ENCODE measurements around the gene USP20.

Gene USP20

GRCh38 chr9:129908906-129909305, 73.6 kb downstream of the USP20 start:
- in situ Hi-C loops (cut with MboI; ENCODE audit: low sequenced_read_pairs, unreplicated experiment), result no loop called here
- no peak for TF ChIP-seq CTCF (IDR thresholded peaks at IDR 0.05; ENCODE audit: borderline replicate concordance, control extremely low read depth, extremely low read depth, insufficient read depth, missing control alignments)
- no peak for DNase-seq (ENCODE audit: low spot score)

GRCh38 chr9:129909851-129910250, 74.6 kb downstream of the USP20 start:
- no peak for DNase-seq (ENCODE audit: low spot score)
- in situ Hi-C loops (cut with MboI; ENCODE audit: low sequenced_read_pairs, unreplicated experiment), result no loop called here
- no peak for TF ChIP-seq CTCF (IDR thresholded peaks at IDR 0.05; ENCODE audit: borderline replicate concordance, control extremely low read depth, extremely low read depth, insufficient read depth, missing control alignments)

GRCh38 chr9:129910628-129911567, 75.6 kb downstream of the USP20 start:
- no peak for DNase-seq (ENCODE audit: low spot score)
- TF ChIP-seq CTCF (IDR thresholded peaks at IDR 0.05; ENCODE audit: borderline replicate concordance, control extremely low read depth, extremely low read depth, insufficient read depth, missing control alignments), result no peak
- in situ Hi-C loops (cut with MboI; ENCODE audit: low sequenced_read_pairs, unreplicated experiment), result no loop called here

GRCh38 chr9:129914051-129914450, 78.8 kb downstream of the USP20 start:
- TF ChIP-seq CTCF (IDR thresholded peaks at IDR 0.05; ENCODE audit: borderline replicate concordance, control extremely low read depth, extremely low read depth, insufficient read depth, missing control alignments), result no peak
- DNase-seq (ENCODE audit: low spot score), result no peak
- in situ Hi-C loops (cut with MboI; ENCODE audit: low sequenced_read_pairs, unreplicated experiment), result no loop called here

GRCh38 chr9:129916707-129917106, 81.4 kb downstream of the USP20 start:
- no peak for DNase-seq (ENCODE audit: low spot score)
- TF ChIP-seq CTCF (IDR thresholded peaks at IDR 0.05; ENCODE audit: borderline replicate concordance, control extremely low read depth, extremely low read depth, insufficient read depth, missing control alignments), result no peak
- in situ Hi-C loops (cut with MboI; ENCODE audit: low sequenced_read_pairs, unreplicated experiment), result no loop called here

- in situ Hi-C loops (cut with MboI; ENCODE audit: low sequenced_read_pairs, unreplicated experiment), result no loop called here
- TF ChIP-seq CTCF (IDR thresholded peaks at IDR 0.05; ENCODE audit: borderline replicate concordance, control extremely low read depth, extremely low read depth, insufficient read depth, missing control alignments), result no peak
- DNase-seq (ENCODE audit: low spot score), result no peak
Observed at GRCh38 chr9:129918296-129918950, 83.2 kb downstream of the USP20 start.

All from GM13976 (cell line).